GM12865 (cell line): ENCODE data around the gene PGC.
A peak's percentile ranks its signal among the peaks of the same experiment; 100 is the strongest.

ENCODE experiments used
- DNase-seq: peaks from one replicate; pipeline ENCODE4 v3.0.0; 2010; ENCODE audit warnings: low read depth
- H3K4me3 ChIP-seq: 2 replicates; pipeline ENCODE4 v1.5.1; 2011; ENCODE audit warnings: mild to moderate bottlenecking, low read depth, low read length, control low read depth
- TF ChIP-seq, protein P1 (sequence below): IDR thresholded peaks from 2 replicates; pipeline ENCODE4 v1.5.1; 2011; ENCODE audit warnings: low read length, control low read depth, low read depth, inconsistent platforms; ENCODE audit not compliant: insufficient read depth; ENCODE audit errors: missing control alignments

PGC gene

DNA sequence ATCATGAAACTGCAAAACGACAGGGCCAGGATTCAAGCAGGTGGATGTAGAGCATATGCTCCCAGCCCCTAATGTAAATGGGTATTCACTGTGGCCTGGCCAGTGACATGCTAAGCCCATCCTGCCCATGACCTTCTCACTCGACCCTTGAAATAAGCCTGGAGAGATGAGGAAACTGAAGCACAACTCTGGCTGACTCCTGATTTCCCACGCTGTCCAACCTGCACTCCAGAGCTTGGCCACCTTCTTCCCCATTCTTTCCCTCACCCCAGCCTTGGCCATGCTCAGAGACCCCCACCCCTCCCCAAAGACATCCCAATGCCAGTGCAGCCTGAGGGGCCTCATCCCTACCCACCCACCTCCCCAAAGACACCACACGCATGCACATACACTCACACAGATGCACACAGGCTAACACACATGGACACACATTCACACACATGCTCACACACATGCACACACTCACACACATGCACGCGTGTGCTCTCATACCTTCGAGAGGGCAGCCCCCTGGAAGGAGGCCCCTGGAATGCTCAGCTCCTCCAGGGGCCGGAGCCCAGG is 24.1 kb downstream of the PGC start:
- DNase-seq: no peak
- TF ChIP-seq, protein P1, sequence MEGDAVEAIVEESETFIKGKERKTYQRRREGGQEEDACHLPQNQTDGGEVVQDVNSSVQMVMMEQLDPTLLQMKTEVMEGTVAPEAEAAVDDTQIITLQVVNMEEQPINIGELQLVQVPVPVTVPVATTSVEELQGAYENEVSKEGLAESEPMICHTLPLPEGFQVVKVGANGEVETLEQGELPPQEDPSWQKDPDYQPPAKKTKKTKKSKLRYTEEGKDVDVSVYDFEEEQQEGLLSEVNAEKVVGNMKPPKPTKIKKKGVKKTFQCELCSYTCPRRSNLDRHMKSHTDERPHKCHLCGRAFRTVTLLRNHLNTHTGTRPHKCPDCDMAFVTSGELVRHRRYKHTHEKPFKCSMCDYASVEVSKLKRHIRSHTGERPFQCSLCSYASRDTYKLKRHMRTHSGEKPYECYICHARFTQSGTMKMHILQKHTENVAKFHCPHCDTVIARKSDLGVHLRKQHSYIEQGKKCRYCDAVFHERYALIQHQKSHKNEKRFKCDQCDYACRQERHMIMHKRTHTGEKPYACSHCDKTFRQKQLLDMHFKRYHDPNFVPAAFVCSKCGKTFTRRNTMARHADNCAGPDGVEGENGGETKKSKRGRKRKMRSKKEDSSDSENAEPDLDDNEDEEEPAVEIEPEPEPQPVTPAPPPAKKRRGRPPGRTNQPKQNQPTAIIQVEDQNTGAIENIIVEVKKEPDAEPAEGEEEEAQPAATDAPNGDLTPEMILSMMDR: no peak
- H3K4me3 ChIP-seq: peak overlapping the region; percentile 83

DNA sequence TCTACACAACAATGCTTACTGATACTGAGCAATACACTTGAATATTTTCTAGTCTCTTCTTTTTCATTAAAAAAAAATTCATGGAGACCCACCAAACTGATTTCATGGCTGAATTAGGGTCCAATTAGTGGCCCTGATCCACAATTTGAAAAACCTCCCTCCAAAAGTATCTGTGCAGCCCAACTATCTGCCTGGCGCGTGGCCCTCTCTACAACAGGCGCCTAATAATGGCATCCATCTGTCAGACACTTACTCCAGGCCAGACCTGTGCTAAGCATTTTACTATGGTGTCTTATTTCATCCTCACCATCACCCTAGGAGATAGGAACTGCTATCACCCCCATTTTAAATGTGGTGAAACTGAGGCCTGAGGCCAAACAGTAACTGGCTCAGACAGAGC is 25.8 kb downstream of the PGC start:
- DNase-seq: no peak
- peak overlapping the region; percentile 83 for H3K4me3 ChIP-seq
- TF ChIP-seq, protein P1: no peak

DNA sequence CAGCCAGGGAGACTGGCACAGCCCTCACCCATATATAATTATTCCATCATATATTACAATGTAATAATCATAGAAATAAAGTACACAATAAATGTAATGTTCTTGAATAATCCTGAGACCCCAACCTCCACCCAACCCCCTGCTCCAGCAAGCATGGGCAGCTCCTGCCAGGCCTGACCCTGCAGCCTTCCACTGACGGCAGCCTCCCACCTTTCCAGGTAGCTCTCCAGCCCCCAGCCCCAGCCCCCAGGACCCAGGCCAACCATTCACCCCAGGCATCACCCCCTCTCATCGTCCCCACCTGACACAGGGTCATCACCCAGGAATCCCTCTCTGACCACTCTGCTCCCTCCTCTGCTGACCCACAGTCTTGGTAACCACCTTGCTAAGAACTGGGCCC is 26.4 kb downstream of the PGC start:
- no peak for DNase-seq
- H3K4me3 ChIP-seq: peak overlapping the region; percentile 83
- TF ChIP-seq, protein P1: no peak

DNA sequence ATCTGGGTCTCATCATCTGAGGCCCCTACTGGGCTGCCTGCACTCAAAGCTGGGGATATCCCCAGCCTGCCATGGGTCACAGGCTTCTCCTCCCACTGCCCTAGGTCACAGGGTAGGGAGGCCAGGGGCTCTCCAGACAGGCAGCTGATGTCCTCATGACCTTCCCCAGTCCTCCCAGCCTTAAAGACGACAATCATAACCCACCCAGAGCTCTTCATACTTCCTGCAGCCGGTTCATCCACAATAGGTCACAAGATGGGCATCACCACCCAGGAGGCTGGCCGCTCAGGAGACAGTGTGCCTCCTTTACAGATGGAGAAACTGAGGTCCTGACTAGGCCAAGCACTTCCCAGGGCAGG is 27.0 kb downstream of the PGC start:
- peak overlapping the region; percentile 83 for H3K4me3 ChIP-seq
- DNase-seq: peak; percentile 56
- TF ChIP-seq, protein P1: no peak

DNA sequence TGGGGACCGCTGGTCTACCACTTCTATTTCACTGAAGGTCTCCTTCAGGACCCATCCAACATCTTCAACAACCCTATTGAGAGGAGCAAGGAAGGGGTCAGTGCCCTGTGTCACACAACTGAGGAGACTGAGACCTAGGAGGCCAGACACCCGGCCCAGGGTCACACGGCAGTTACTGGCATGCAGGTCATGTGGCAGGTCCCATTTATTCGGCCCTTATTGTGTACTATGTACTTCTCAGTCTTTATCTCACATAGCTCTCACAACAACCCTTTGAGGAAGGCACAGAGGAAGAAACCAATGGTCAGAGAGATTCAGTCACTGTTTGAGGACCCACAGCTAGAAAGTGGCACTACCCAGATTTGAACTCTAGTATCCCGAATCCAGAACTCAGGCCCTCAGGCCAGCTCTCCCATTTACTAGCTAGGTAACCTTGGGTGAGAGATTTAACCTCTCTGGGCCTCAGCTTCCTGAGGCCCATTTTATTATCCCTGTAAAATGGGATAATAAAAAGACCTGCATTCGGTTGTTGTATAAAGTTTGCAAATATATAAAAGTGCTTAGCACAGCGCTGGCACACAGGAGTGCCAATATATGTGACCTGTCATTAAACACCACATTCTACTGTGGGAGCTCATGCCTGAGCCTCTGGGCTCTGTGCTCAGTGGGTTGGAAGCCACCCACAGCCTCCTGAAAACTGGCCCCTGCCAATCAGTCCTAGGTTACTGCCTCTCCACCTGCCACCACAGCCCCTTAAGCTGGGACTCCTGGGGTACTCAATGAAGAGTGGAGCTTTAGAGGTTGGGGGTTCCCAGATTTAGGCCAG is 27.5 kb downstream of the PGC start:
- H3K4me3 ChIP-seq: peak overlapping the region; percentile 83
- TF ChIP-seq, protein P1: no peak
- DNase-seq: no peak

DNA sequence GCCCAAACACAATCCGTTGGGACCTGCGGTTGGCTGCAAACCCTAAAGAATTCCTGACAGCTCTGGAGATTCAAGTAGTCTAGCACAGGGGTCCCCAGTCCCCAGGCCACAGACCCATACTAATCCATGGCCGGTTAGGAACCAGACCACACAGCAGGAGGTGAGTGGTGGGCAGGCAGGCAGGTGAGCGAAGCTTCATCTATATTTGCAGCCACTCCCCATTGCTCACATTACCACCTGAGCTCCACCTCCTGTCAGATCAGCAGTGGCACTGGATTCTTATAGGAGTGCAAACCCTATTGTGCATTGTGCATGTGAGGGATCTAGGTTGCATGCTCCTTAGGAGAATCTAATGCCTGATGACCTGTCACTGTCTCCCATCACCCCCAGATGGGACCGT is 28.4 kb downstream of the PGC start:
- TF ChIP-seq, protein P1: no peak
- DNase-seq: no peak
- H3K4me3 ChIP-seq: no peak overlapping the region

DNA sequence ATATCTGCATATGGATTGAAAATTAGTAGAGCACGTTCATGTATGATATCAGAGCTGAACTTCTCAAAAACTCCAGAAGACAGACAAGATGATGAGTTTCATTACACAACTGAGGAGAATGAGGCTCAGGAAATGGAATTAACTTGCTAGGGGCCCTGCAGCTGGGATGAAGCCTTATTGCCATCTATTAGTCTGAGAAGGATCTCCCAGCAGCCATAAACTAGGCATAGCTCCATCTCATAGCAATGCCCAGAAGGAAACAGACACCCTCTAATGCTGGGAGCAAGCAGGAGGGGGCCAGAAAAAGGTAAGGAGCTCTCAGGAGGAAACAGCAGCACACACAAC is 29.8 kb downstream of the PGC start:
- H3K4me3 ChIP-seq: peak overlapping the region; percentile 39
- TF ChIP-seq, protein P1: no peak
- DNase-seq: no peak
